HepG2 (cell line): ENCODE results near the gene SLC19A1. TPM values are rescaled to one million over a fixed set of nuclear protein-coding genes. Genes with fewer than 3 reads are reported as not detected.

ENCODE experiments used
- ATF5 ChIP-seq: sonication (generic); formaldehyde crosslinking; IDR thresholded peaks from 2 replicates; pipeline ENCODE4 v1.4.0; 2020; ENCODE audit warnings: mild to moderate bottlenecking, low read depth, missing genetic modification reagents
- DR1 ChIP-seq: sonication (generic); formaldehyde crosslinking; IDR thresholded peaks from 2 replicates; pipeline ENCODE4 v1.8.0; 2021; ENCODE audit warnings: mild to moderate bottlenecking, missing genetic modification reagents, inconsistent platforms
- DRAP1 ChIP-seq: IDR thresholded peaks from 2 replicates; pipeline ENCODE4 v1.6.1; 2016; ENCODE audit warnings: missing genetic modification reagents, missing compliant biosample characterization
- HMGA1 ChIP-seq: sonication (generic); formaldehyde crosslinking; conservative IDR thresholded peaks from 2 replicates; pipeline ENCODE4 v1.4.0; 2020; ENCODE audit warnings: missing genetic modification reagents
- HOXD1 ChIP-seq: sonication (generic); formaldehyde crosslinking; IDR thresholded peaks from 2 replicates; pipeline ENCODE4 v1.5.0; 2020; ENCODE audit warnings: missing genetic modification reagents
- MEF2D ChIP-seq: sonication (generic); formaldehyde crosslinking; IDR thresholded peaks from 2 replicates; pipeline ENCODE4 v1.5.1; 2020; ENCODE audit warnings: mild to moderate bottlenecking, missing genetic modification reagents
- MLXIP ChIP-seq: sonication (generic); formaldehyde crosslinking; IDR thresholded peaks from 2 replicates; pipeline ENCODE4 v1.9.0; 2021; ENCODE audit warnings: missing genetic modification reagents, borderline replicate concordance
- MTF2 ChIP-seq: sonication (generic); formaldehyde crosslinking; IDR thresholded peaks from 2 replicates; pipeline ENCODE4 v1.5.0; 2020; ENCODE audit warnings: missing genetic modification reagents, borderline replicate concordance
- SMAD9 ChIP-seq: sonication (generic); formaldehyde crosslinking; IDR thresholded peaks from 2 replicates; pipeline ENCODE4 v1.5.1; 2020; ENCODE audit warnings: mild to moderate bottlenecking, missing genetic modification reagents
- STAT5B ChIP-seq: sonication (generic); formaldehyde crosslinking; IDR thresholded peaks from 2 replicates; pipeline ENCODE4 v1.4.0; 2020; ENCODE audit warnings: missing genetic modification reagents
- TBL1XR1 ChIP-seq: fragments of 150-350 bp; IDR thresholded peaks from 2 replicates; pipeline ENCODE4 v1.6.1; 2014; ENCODE audit warnings: borderline replicate concordance, low read length; ENCODE audit not compliant: partially characterized antibody
- UBTF ChIP-seq: sonication (generic); formaldehyde crosslinking; IDR thresholded peaks from 2 replicates; pipeline ENCODE4 v1.4.0; 2020; ENCODE audit warnings: mild to moderate bottlenecking, missing genetic modification reagents
- ZFX ChIP-seq: sonication (generic); formaldehyde crosslinking; IDR thresholded peaks from 2 replicates; pipeline ENCODE4 v1.4.0; 2020; ENCODE audit warnings: mild to moderate bottlenecking, low read depth, missing genetic modification reagents, moderate library complexity
- ZNF552 ChIP-seq: sonication (generic); formaldehyde crosslinking; IDR thresholded peaks from 2 replicates; pipeline ENCODE4 v1.9.0; 2022; ENCODE audit warnings: missing genetic modification reagents, mild to moderate bottlenecking, borderline replicate concordance
- ZNF614 ChIP-seq: IDR thresholded peaks from 2 replicates; pipeline ENCODE4 v1.6.1; 2018; ENCODE audit warnings: missing biosample characterization, missing genetic modification reagents, inconsistent platforms, borderline replicate concordance
- polyA plus RNA-seq, 8 experiments: library from polyadenylated mRNA; depleted of rRNA in 3 of 8; stranded (reverse) in 7 of 8; unstranded in 1 of 8; fragments of >200 nt; fragmentation: Illumina TruSeq in 4 of 8; extraction: Trizol in 4 of 8; gene quantifications; 2 replicates each; pipeline versions ENCODE4 v1.2.1 to v1.2.3, GENCODE V29; 2011 to 2016; ENCODE audit warnings: low read depth in 4 of 8, missing spikeins in 1 of 8, mixed read lengths in 1 of 8; ENCODE audit not compliant: insufficient read depth in 1 of 8
- total RNA-seq, 5 experiments: library from RNA; depleted of rRNA; stranded (reverse); fragments of >200 nt; fragmentation: Illumina TruSeq; extraction: Trizol; gene quantifications; 2 replicates each; pipeline ENCODE4 v1.2.3, GENCODE V29; 2016; ENCODE audit warnings: low read depth in 1 of 5
- TF ChIP-seq, protein P1 (sequence below): sonication (generic); formaldehyde crosslinking; IDR thresholded peaks from 2 replicates; pipeline ENCODE4 v1.8.0; 2022; ENCODE audit warnings: mild to moderate bottlenecking, missing genetic modification reagents, borderline replicate concordance

SLC19A1 gene
- total and polyA plus RNA-seq, 2 of the 13 experiments (the other 11 are each of a cell fraction or from before 2014, with no cell fraction given), result 21.8 to 23.0 TPM

GRCh38 chr21:45554477-45555175 is 12.4 kb upstream of the SLC19A1 start (continued):
- TF ChIP-seq ATF5 (no peak), DR1 (CRISPR knock-in tag) (no peak), DRAP1 (CRISPR knock-in tag) (no peak), MEF2D (CRISPR knock-in tag) (no peak), MLXIP (CRISPR knock-in tag) (no peak), UBTF (no peak), MTF2 (peak; percentile 82; the same call in 1 of the 2 replicates), HMGA1 (CRISPR knock-in tag) (no peak), ZFX (CRISPR knock-in tag) (peak; percentile 79), STAT5B (CRISPR knock-in tag) (no peak), HOXD1 (CRISPR knock-in tag) (no peak), ZNF552 (CRISPR knock-in tag) (no peak), SMAD9 (CRISPR knock-in tag) (no peak), TBL1XR1 (no peak), ZNF614 (no peak)
- TF ChIP-seq, protein P1, sequence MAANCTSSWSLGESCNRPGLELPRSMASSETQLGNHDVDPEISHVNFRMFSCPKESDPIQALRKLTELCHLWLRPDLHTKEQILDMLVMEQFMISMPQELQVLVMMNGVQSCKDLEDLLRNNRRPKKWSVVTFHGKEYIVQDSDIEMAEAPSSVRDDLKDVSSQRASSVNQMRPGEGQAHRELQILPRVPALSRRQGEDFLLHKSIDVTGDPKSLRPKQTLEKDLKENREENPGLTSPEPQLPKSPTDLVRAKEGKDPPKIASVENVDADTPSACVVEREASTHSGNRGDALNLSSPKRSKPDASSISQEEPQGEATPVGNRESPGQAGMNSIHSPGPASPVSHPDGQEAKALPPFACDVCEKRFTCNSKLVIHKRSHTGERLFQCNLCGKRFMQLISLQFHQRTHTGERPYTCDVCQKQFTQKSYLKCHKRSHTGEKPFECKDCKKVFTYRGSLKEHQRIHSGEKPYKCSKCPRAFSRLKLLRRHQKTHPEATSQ (CRISPR knock-in tag), result no peak
- TF ChIP-seq, all 625 proteins: peak for 104
